ENCODE measurements around the gene PAK6. TPM values are rescaled to one million over a fixed set of nuclear protein-coding genes. Genes with fewer than 3 reads are reported as not detected.
A peak's percentile ranks its signal among the peaks of the same experiment; 100 is the strongest.

Gene PAK6
- total RNA-seq, 1 donor, result 0.09 TPM

- no peak overlapping the region for H3K4me3 ChIP-seq (ENCODE audit: low read depth, low read length)
- DNase-seq (ENCODE audit: low read depth), result no peak
- TF ChIP-seq CTCF (IDR thresholded peaks at IDR 0.05; ENCODE audit: insufficient read depth, low read length), result no peak
These were observed 4.9 kb upstream of the PAK6 start for GRCh38 chr15:40233727-40234577.

GRCh38 chr15:40234783-40235182 lies 4.1 kb upstream of the PAK6 start:
- no peak for TF ChIP-seq CTCF (IDR thresholded peaks at IDR 0.05; ENCODE audit: insufficient read depth, low read length)
- DNase-seq (ENCODE audit: low read depth), result no peak
- no peak overlapping the region for H3K4me3 ChIP-seq (ENCODE audit: low read depth, low read length)

- no peak for DNase-seq (ENCODE audit: low read depth)
- no peak overlapping the region for H3K4me3 ChIP-seq (ENCODE audit: low read depth, low read length)
- TF ChIP-seq CTCF (IDR thresholded peaks at IDR 0.05; ENCODE audit: insufficient read depth, low read length), result no peak
These were observed 3.5 kb upstream of the PAK6 start for GRCh38 chr15:40235201-40235885.

GRCh38 chr15:40239404-40239692 lies 485 bp downstream of the PAK6 start:
- no peak for TF ChIP-seq CTCF (IDR thresholded peaks at IDR 0.05; ENCODE audit: insufficient read depth, low read length)
- peak overlapping the region; percentile 51 for H3K4me3 ChIP-seq (ENCODE audit: low read depth, low read length)
- no peak for DNase-seq (ENCODE audit: low read depth)

GRCh38 chr15:40239693-40240618 lies 1.1 kb downstream of the PAK6 start:
- H3K4me3 ChIP-seq (ENCODE audit: low read depth, low read length), result no peak overlapping the region
- DNase-seq (ENCODE audit: low read depth), result no peak
- no peak for TF ChIP-seq CTCF (IDR thresholded peaks at IDR 0.05; ENCODE audit: insufficient read depth, low read length)

GRCh38 chr15:40240619-40241221 lies 1.9 kb downstream of the PAK6 start:
- no peak for TF ChIP-seq CTCF (IDR thresholded peaks at IDR 0.05; ENCODE audit: insufficient read depth, low read length)
- DNase-seq (ENCODE audit: low read depth), result no peak
- no peak overlapping the region for H3K4me3 ChIP-seq (ENCODE audit: low read depth, low read length)

All from fibroblast of the aortic adventitia (primary cell).